SK-N-SH (cell line): Measurements from ENCODE around the gene USHBP1.

ENCODE experiments used
- EP300 ChIP-seq, 2 experiments: IDR thresholded peaks; 2 replicates each; pipeline versions ENCODE4 v1.4.0 to v1.6.1; 2012; ENCODE audit warnings: borderline replicate concordance in 1 of 2, low read depth in 1 of 2, low read length in 1 of 2
- FOSL2 ChIP-seq: IDR thresholded peaks from 2 replicates; pipeline ENCODE4 v1.4.0; 2012; ENCODE audit warnings: low read depth, mild to moderate bottlenecking, moderate library complexity, borderline replicate concordance
- POLR2AphosphoS5 ChIP-seq: IDR thresholded peaks from 2 replicates; pipeline ENCODE4 v1.6.1; 2012; ENCODE audit warnings: low read depth, low read length
- TEAD4 ChIP-seq: IDR thresholded peaks from 2 replicates; pipeline ENCODE4 v1.4.0; 2012; ENCODE audit warnings: mild to moderate bottlenecking, borderline replicate concordance; ENCODE audit not compliant: insufficient read depth
- YY1 ChIP-seq: IDR thresholded peaks from 2 replicates; pipeline ENCODE4 v1.4.0; 2012; ENCODE audit warnings: low read depth, mild to moderate bottlenecking
- TF ChIP-seq, protein P1 (sequence below): IDR thresholded peaks from 2 replicates; pipeline ENCODE4; 2012
- TF ChIP-seq, protein P2 (sequence below): fragments of 200-600 bp; sonication (generic); IDR thresholded peaks from 2 replicates; pipeline ENCODE4 v1.6.1; 2017; ENCODE audit warnings: antibody characterized with exemption, mild to moderate bottlenecking, moderate library complexity
- TF ChIP-seq, protein P3 (sequence below): IDR thresholded peaks from 2 replicates; pipeline ENCODE4 v1.6.1; 2012; ENCODE audit warnings: mild to moderate bottlenecking, low read depth, low read length, moderate library complexity

DNA sequence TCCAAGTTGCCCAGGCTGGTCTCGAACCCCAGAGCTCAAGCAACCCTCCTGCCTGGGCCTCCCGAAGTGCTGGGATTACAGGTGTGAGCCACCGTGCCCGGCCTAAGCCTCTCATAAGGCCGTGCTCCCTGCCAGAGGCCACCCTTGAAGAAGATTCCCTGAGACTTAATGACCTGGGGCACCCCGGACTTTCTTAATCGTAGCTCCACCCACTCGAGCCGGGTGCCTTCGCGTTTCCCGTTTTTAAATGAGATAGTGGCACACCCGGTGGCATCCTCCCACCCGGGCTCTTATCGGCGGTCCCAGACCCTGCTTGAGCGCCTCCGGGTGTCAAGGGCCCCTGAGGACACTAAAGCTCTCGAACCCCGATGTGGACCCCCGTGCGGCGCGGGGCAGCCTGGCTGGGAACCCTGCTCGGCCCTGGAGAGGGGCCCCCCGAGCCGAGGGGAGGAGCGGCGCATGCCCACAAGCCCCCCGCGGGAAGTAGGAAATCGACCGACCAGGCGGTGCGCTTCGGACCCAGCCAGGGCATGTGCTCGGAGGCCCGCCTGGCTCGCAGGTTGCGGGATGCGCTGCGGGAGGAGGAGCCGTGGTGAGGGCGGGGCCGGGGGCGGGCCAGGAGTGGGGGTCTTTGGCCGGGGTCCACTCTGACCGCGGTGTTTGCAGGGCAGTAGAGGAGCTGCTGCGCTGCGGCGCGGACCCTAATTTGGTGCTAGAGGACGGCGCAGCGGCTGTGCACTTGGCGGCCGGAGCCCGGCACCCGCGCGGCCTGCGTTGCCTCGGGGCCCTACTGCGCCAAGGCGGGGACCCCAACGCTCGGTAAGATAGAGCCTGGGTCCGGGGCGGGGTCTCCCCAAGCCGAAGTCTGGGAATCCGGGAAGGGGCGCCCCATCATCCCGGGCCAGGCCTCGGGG is 17.1 kb upstream of the USHBP1 start, which contains the start of gene ANKLE1:
- TF ChIP-seq, protein P1, sequence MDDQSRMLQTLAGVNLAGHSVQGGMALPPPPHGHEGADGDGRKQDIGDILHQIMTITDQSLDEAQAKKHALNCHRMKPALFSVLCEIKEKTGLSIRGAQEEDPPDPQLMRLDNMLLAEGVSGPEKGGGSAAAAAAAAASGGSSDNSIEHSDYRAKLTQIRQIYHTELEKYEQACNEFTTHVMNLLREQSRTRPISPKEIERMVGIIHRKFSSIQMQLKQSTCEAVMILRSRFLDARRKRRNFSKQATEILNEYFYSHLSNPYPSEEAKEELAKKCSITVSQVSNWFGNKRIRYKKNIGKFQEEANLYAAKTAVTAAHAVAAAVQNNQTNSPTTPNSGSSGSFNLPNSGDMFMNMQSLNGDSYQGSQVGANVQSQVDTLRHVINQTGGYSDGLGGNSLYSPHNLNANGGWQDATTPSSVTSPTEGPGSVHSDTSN = no peak
- TF ChIP-seq FOSL2 = no peak
- TF ChIP-seq, protein P2, sequence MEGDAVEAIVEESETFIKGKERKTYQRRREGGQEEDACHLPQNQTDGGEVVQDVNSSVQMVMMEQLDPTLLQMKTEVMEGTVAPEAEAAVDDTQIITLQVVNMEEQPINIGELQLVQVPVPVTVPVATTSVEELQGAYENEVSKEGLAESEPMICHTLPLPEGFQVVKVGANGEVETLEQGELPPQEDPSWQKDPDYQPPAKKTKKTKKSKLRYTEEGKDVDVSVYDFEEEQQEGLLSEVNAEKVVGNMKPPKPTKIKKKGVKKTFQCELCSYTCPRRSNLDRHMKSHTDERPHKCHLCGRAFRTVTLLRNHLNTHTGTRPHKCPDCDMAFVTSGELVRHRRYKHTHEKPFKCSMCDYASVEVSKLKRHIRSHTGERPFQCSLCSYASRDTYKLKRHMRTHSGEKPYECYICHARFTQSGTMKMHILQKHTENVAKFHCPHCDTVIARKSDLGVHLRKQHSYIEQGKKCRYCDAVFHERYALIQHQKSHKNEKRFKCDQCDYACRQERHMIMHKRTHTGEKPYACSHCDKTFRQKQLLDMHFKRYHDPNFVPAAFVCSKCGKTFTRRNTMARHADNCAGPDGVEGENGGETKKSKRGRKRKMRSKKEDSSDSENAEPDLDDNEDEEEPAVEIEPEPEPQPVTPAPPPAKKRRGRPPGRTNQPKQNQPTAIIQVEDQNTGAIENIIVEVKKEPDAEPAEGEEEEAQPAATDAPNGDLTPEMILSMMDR = no peak
- TF ChIP-seq, protein P3, sequence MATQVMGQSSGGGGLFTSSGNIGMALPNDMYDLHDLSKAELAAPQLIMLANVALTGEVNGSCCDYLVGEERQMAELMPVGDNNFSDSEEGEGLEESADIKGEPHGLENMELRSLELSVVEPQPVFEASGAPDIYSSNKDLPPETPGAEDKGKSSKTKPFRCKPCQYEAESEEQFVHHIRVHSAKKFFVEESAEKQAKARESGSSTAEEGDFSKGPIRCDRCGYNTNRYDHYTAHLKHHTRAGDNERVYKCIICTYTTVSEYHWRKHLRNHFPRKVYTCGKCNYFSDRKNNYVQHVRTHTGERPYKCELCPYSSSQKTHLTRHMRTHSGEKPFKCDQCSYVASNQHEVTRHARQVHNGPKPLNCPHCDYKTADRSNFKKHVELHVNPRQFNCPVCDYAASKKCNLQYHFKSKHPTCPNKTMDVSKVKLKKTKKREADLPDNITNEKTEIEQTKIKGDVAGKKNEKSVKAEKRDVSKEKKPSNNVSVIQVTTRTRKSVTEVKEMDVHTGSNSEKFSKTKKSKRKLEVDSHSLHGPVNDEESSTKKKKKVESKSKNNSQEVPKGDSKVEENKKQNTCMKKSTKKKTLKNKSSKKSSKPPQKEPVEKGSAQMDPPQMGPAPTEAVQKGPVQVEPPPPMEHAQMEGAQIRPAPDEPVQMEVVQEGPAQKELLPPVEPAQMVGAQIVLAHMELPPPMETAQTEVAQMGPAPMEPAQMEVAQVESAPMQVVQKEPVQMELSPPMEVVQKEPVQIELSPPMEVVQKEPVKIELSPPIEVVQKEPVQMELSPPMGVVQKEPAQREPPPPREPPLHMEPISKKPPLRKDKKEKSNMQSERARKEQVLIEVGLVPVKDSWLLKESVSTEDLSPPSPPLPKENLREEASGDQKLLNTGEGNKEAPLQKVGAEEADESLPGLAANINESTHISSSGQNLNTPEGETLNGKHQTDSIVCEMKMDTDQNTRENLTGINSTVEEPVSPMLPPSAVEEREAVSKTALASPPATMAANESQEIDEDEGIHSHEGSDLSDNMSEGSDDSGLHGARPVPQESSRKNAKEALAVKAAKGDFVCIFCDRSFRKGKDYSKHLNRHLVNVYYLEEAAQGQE = no peak
- no peak for TF ChIP-seq YY1
- no peak for TF ChIP-seq POLR2AphosphoS5
- no peak for TF ChIP-seq TEAD4
- no peak for TF ChIP-seq EP300 (IDR thresholded peaks at IDR 0.05; ENCODE audit: borderline replicate concordance in 1 of 2, low read depth in 1 of 2, low read length in 1 of 2)
